Endodermal cell (in vitro differentiated cells): ENCODE results near the gene ART1. TPM values are rescaled to one million over a fixed set of nuclear protein-coding genes. Genes with fewer than 3 reads are reported as not detected.

Experiments used
- DNase-seq: peaks from one replicate; pipeline ENCODE4 v3.0.0-alpha.2; 2017
- H3K27ac ChIP-seq: 2 replicates; pipeline ENCODE4 v1.5.1; 2013; ENCODE audit warnings: mild to moderate bottlenecking, low read depth, low read length, moderate library complexity
- H3K27me3 ChIP-seq: 2 replicates; pipeline ENCODE4 v1.6.1; 2013; ENCODE audit warnings: mild to moderate bottlenecking, low read length, moderate library complexity; ENCODE audit not compliant: insufficient read depth, control insufficient read depth, poor library complexity, severe bottlenecking
- H3K36me3 ChIP-seq: 2 replicates; pipeline ENCODE4 v1.7.0; 2013; ENCODE audit warnings: mild to moderate bottlenecking, low read length, moderate library complexity; ENCODE audit not compliant: control insufficient read depth, insufficient read depth
- H3K4me1 ChIP-seq: one replicate; pipeline ENCODE4 v1.7.0; 2013; ENCODE audit warnings: low read length; ENCODE audit not compliant: control insufficient read depth, insufficient read depth
- H3K4me3 ChIP-seq: 2 replicates; pipeline ENCODE4 v1.5.1; 2013; ENCODE audit warnings: mild to moderate bottlenecking, low read length, moderate library complexity
- H3K9ac ChIP-seq: 2 replicates; pipeline ENCODE4 v1.6.1; 2013; ENCODE audit warnings: mild to moderate bottlenecking, low read length, moderate library complexity; ENCODE audit not compliant: poor library complexity, severe bottlenecking; ENCODE audit errors: extremely low read depth
- H3K9me3 ChIP-seq: 2 replicates; pipeline ENCODE4 v1.6.1; 2013; ENCODE audit warnings: mild to moderate bottlenecking, low read length, moderate library complexity; ENCODE audit not compliant: control insufficient read depth
- H3K27ac Mint-ChIP-seq: 2 replicates; pipeline ENCODE4 v1.8.0; 2020; ENCODE audit warnings: mixed read lengths
- H3K27me3 Mint-ChIP-seq: 2 replicates; pipeline ENCODE4 v1.8.0; 2021; ENCODE audit warnings: mild to moderate bottlenecking, mixed read lengths; ENCODE audit not compliant: insufficient read depth
- H3K36me3 Mint-ChIP-seq: 2 replicates; pipeline ENCODE4 v1.8.0; 2020; ENCODE audit warnings: low read depth, mixed read lengths
- H3K4me1 Mint-ChIP-seq: 2 replicates; pipeline ENCODE4 v1.8.0; 2020; ENCODE audit warnings: mixed read lengths
- H3K4me3 Mint-ChIP-seq: 2 replicates; pipeline ENCODE4 v1.8.0; 2020; ENCODE audit warnings: mild to moderate bottlenecking, moderate library complexity, mixed read lengths
- H3K9me3 Mint-ChIP-seq: 2 replicates; pipeline ENCODE4 v1.8.0; 2020; ENCODE audit warnings: mild to moderate bottlenecking, mixed read lengths
- CTCF ChIP-seq: fragments of 200-600 bp; sonication (generic); conservative IDR thresholded peaks from 2 replicates; pipeline ENCODE4 v1.5.0; 2021; ENCODE audit warnings: antibody characterized with exemption, mild to moderate bottlenecking
- WGBS, 2 experiments: methylation state at CpG; one replicate each; pipeline versions ENCODE4 v1.1.5 to v1.1.7; 2013; ENCODE audit warnings: missing lambda C conversion rate in 2 of 2, mixed read lengths in 1 of 2; ENCODE audit not compliant: insufficient coverage in 1 of 2, insufficient read length in 1 of 2; 5-methylcytosine and 5-hydroxymethylcytosine counted together
- total RNA-seq, 2 donors: library from RNA; stranded (reverse); fragmentation: NEBNext Ultra II Directional in 1 of 2; extraction: Animal tissue kit (Norgen Biotek cat#: 25700) in 1 of 2; gene quantifications; 2 replicates in 1 of 2; 3 replicates in 1 of 2; pipeline ENCODE4 v1.2.1, GENCODE V29; 2021

Gene ART1
- total RNA-seq, 2 donors from 2014 or later: not detected

GRCh38 chr11:3679077-3679476, 34.1 kb downstream of the ART1 start:
- Mint-ChIP-seq H3K9me3 (no peaks in the 10 kb centered on the region), H3K27ac (no peak overlapping the region), H3K36me3 (peaks cover 87% of the 10 kb centered on the region), H3K27me3 (no peaks in the 10 kb centered on the region), H3K4me3 (no peak overlapping the region), H3K4me1 (peaks cover 2% of the 10 kb centered on the region)
- no peak overlapping the region for H3K4me3 ChIP-seq
- no peak overlapping the region for H3K27ac ChIP-seq
- H3K9ac ChIP-seq: no peak overlapping the region
- H3K4me1 ChIP-seq: peaks cover 5% of the 10 kb centered on the region
- peaks cover 92% of the 10 kb centered on the region for H3K36me3 ChIP-seq
- no peaks in the 10 kb centered on the region for H3K9me3 ChIP-seq
- 95 to 100% methylated on average over 2 to 3 of the region's 3 CpGs for WGBS, 2 experiments
- no peaks in the 10 kb centered on the region for H3K27me3 ChIP-seq
- TF ChIP-seq CTCF: no peak
- no peak for DNase-seq

GRCh38 chr11:3683039-3683438, 38.1 kb downstream of the ART1 start:
- DNase-seq: no peak
- Histone ChIP-seq H3K4me3 (no peak overlapping the region), H3K4me1 (no peaks in the 10 kb centered on the region), H3K9me3 (no peaks in the 10 kb centered on the region), H3K36me3 (peaks cover 91% of the 10 kb centered on the region), H3K9ac (no peak overlapping the region), H3K27ac (no peak overlapping the region), H3K27me3 (no peaks in the 10 kb centered on the region)
- WGBS, 2 experiments: 94 to 100% methylated on average over 6 to 9 of the region's 9 CpGs
- no peak overlapping the region for H3K4me3 Mint-ChIP-seq
- H3K27me3 Mint-ChIP-seq: no peaks in the 10 kb centered on the region
- peaks cover 81% of the 10 kb centered on the region for H3K36me3 Mint-ChIP-seq
- TF ChIP-seq CTCF: no peak
- H3K27ac Mint-ChIP-seq: no peak overlapping the region
- no peaks in the 10 kb centered on the region for H3K9me3 Mint-ChIP-seq
- H3K4me1 Mint-ChIP-seq: no peaks in the 10 kb centered on the region

- H3K36me3 ChIP-seq: peaks cover 79% of the 10 kb centered on the region
- H3K27me3 ChIP-seq: no peaks in the 10 kb centered on the region
- H3K27ac ChIP-seq: no peak overlapping the region
- Mint-ChIP-seq H3K9me3 (no peaks in the 10 kb centered on the region), H3K4me1 (no peaks in the 10 kb centered on the region), H3K27ac (peak overlapping the region; percentile 21), H3K36me3 (peaks cover 75% of the 10 kb centered on the region), H3K4me3 (no peak overlapping the region), H3K27me3 (no peaks in the 10 kb centered on the region)
- no peak overlapping the region for H3K4me3 ChIP-seq
- no peak for TF ChIP-seq CTCF
- H3K9me3 ChIP-seq: no peaks in the 10 kb centered on the region
- no peak overlapping the region for H3K9ac ChIP-seq
- no peak for DNase-seq
- H3K4me1 ChIP-seq: no peaks in the 10 kb centered on the region
- WGBS, 2 experiments: 99% methylated on average over 6 to 7 of the region's 12 CpGs
Measured at GRCh38 chr11:3684129-3684818, 39.3 kb downstream of the ART1 start.
